NCI-H345 (cell line): ENCODE results near the gene RAD50.
"Not testable (repeated sequence)": the region's sequence is repeated elsewhere in the genome, so short reads cannot be mapped to it uniquely, and the experiment has no call there.

Experiments
- DNase-seq: peaks from one replicate; lab custom pipeline; 2025; lab: John Stamatoyannopoulos, UW

The RAD50 gene

GRCh38 chr5:132556763-132557477 is at the start of gene RAD50:
Gene RAD50, plus strand, starts transcription at chr5:132556977. Its CDS starts 348 bp downstream, at chr5:132557325.
- DNase-seq: peak; percentile 90

- DNase-seq: no peak
Observed at GRCh38 chr5:132510076-132510475, 46.7 kb upstream of the RAD50 start.

GRCh38 chr5:132513618-132514336 is 43.0 kb upstream of the RAD50 start:
- DNase-seq: not testable (repeated sequence)

- DNase-seq: not testable (repeated sequence)
Observed at GRCh38 chr5:132522067-132522466, 34.7 kb upstream of the RAD50 start.

GRCh38 chr5:132524877-132525276 is 31.9 kb upstream of the RAD50 start:
- DNase-seq: not testable (repeated sequence)

GRCh38 chr5:132525299-132525724 is 31.5 kb upstream of the RAD50 start:
- DNase-seq: no peak

- peak; percentile 54 for DNase-seq
Observed at GRCh38 chr5:132526290-132526973, 30.3 kb upstream of the RAD50 start.

GRCh38 chr5:132526974-132527564 is 29.7 kb upstream of the RAD50 start:
- no peak for DNase-seq

GRCh38 chr5:132528021-132528420 is 28.8 kb upstream of the RAD50 start:
- DNase-seq: no peak

- DNase-seq: no peak
Observed at GRCh38 chr5:132528866-132529634, 27.7 kb upstream of the RAD50 start.

GRCh38 chr5:132530946-132531345 is 25.8 kb upstream of the RAD50 start:
- no peak for DNase-seq

- DNase-seq: no peak
Observed at GRCh38 chr5:132539716-132540115, 17.1 kb upstream of the RAD50 start.

- DNase-seq: no peak
Observed at GRCh38 chr5:132540149-132540548, 16.6 kb upstream of the RAD50 start.

GRCh38 chr5:132540764-132541163 is 16.0 kb upstream of the RAD50 start:
- no peak for DNase-seq

- DNase-seq: no peak
Observed at GRCh38 chr5:132543472-132544201, 13.1 kb upstream of the RAD50 start, which contains the start of gene IL5. Gene IL5, minus strand, starts transcription at chr5:132543522. Its CDS starts 44 bp downstream, at chr5:132543478.

- no peak for DNase-seq
Observed at GRCh38 chr5:132546108-132546507, 10.7 kb upstream of the RAD50 start.

GRCh38 chr5:132547269-132547668 is 9.5 kb upstream of the RAD50 start:
- DNase-seq: no peak

- not testable (repeated sequence) for DNase-seq
Observed at GRCh38 chr5:132548834-132549233, 7.9 kb upstream of the RAD50 start.

- no peak for DNase-seq
Observed at GRCh38 chr5:132549576-132549975, 7.2 kb upstream of the RAD50 start.

GRCh38 chr5:132556153-132556762 is 519 bp upstream of the RAD50 start:
- no peak for DNase-seq
